ENCODE results near the gene KITLG.
"Not testable (repeated sequence)": the region's sequence is repeated elsewhere in the genome, so short reads cannot be mapped to it uniquely, and the experiment has no call there.

The KITLG gene

DNA sequence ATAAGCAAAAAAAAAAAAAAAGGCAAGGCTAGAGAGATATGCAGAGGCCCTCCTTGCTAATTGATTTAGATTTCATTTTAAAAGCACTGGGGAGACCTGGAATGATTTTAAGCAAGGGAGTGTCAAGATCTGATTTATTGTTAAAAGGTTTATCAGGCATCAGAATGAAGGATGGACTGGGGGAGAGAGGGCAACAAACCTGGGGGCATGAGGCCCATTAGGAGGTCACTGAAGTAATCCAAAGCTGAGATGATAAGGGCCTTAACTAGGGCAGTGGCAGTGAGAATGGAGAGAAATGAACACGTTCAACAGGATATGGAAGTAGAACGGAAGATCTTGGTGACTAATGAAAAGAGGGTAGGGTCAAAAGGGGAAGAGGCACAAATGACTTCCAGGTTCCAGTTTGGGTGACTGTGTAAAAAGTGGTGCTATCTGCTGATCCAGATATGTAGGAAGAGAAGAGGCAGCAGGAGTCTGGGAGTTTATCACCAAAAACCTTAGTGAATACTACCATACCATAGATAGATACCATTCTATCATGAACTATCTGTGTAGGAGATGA is 24.0 kb downstream of the KITLG start:
- Histone ChIP-seq H3K4me1 (ENCODE audit: insufficient read depth, low read length) (peaks cover 15% of the 10 kb centered on the region; the same call in 1 of the 2 replicates), H3K27ac (ENCODE audit: low read length) (no peak overlapping the region), H3K9me3 (ENCODE audit: insufficient read depth, low read depth, low read length) (no peaks in the 10 kb centered on the region), H3K27me3 (ENCODE audit: insufficient read depth, low read length) (no peaks in the 10 kb centered on the region), H3K4me3 (ENCODE audit: low read length) (no peak overlapping the region), H3K36me3 (ENCODE audit: insufficient read depth, low read depth, low read length) (no peaks in the 10 kb centered on the region), H3K9ac (ENCODE audit: low read depth, low read length) (no peak overlapping the region)

DNA sequence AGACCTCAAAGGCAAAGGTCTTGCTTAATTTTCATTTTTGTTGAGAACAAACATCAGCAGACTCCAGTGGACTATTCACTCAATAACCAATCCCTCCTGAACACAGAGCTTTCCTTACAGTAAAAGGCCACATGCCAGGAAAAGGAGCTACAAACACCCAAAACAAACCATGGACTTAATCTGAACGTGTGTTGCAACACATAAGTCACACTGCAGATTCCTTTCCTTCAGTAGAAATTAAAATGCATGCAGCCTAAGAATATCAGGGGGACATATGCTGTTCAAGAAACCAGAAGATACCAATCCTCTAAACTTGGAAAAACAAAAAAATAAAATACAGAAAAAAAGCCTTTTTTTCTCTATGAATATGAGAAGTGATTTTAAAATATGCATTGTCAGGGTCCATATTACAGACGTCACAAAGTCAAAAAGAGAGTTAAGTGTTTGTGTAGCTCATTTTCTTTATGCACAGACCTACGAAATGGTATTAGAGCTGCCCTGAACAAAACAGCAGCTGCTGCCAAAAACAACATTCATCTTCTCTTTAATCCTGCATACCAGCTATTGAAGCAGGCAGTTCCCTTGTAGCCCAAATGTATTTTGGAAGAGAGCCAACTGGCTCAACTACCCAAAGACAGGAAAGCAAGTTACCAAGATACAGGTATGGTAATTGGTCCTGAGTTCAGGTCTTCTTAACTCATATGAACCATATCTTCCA is 26.2 kb downstream of the KITLG start:
- H3K9ac ChIP-seq (ENCODE audit: low read depth, low read length) = no peak overlapping the region
- no peaks in the 10 kb centered on the region for H3K27me3 ChIP-seq (ENCODE audit: insufficient read depth, low read length)
- H3K36me3 ChIP-seq (ENCODE audit: insufficient read depth, low read depth, low read length) = no peaks in the 10 kb centered on the region
- no peaks in the 10 kb centered on the region for H3K9me3 ChIP-seq (ENCODE audit: insufficient read depth, low read depth, low read length)
- no peak overlapping the region for H3K27ac ChIP-seq (ENCODE audit: low read length)
- peaks cover 8% of the 10 kb centered on the region; the same call in 1 of the 2 replicates for H3K4me1 ChIP-seq (ENCODE audit: insufficient read depth, low read length)
- H3K4me3 ChIP-seq (ENCODE audit: low read length) = no peak overlapping the region

GRCh38 chr12:88552610-88553079 is 27.6 kb downstream of the KITLG start:
- no peak overlapping the region for H3K27ac ChIP-seq (ENCODE audit: low read length)
- H3K9ac ChIP-seq (ENCODE audit: low read depth, low read length) = no peak overlapping the region
- H3K4me1 ChIP-seq (ENCODE audit: insufficient read depth, low read length) = peaks cover 8% of the 10 kb centered on the region; the same call in 1 of the 2 replicates
- no peak overlapping the region for H3K4me3 ChIP-seq (ENCODE audit: low read length)
- no peaks in the 10 kb centered on the region for H3K36me3 ChIP-seq (ENCODE audit: insufficient read depth, low read depth, low read length)
- no peaks in the 10 kb centered on the region for H3K9me3 ChIP-seq (ENCODE audit: insufficient read depth, low read depth, low read length)
- H3K27me3 ChIP-seq (ENCODE audit: insufficient read depth, low read length) = no peaks in the 10 kb centered on the region

- Histone ChIP-seq H3K9me3 (ENCODE audit: insufficient read depth, low read depth, low read length) (no peaks in the 10 kb centered on the region), H3K27me3 (ENCODE audit: insufficient read depth, low read length) (no peaks in the 10 kb centered on the region), H3K9ac (ENCODE audit: low read depth, low read length) (no peak overlapping the region), H3K36me3 (ENCODE audit: insufficient read depth, low read depth, low read length) (no peaks in the 10 kb centered on the region), H3K4me3 (ENCODE audit: low read length) (no peak overlapping the region), H3K27ac (ENCODE audit: low read length) (no peak overlapping the region), H3K4me1 (ENCODE audit: insufficient read depth, low read length) (peaks cover 3% of the 10 kb centered on the region)
Observed at GRCh38 chr12:88549929-88550328, 30.3 kb downstream of the KITLG start.

- not testable (repeated sequence) for H3K9ac ChIP-seq (ENCODE audit: low read depth, low read length); H3K9me3 ChIP-seq (ENCODE audit: insufficient read depth, low read depth, low read length); H3K4me1 ChIP-seq (ENCODE audit: insufficient read depth, low read length); H3K27me3 ChIP-seq (ENCODE audit: insufficient read depth, low read length); H3K27ac ChIP-seq (ENCODE audit: low read length); H3K4me3 ChIP-seq (ENCODE audit: low read length); H3K36me3 ChIP-seq (ENCODE audit: insufficient read depth, low read depth, low read length)
Observed at GRCh38 chr12:88547949-88548348, 32.3 kb downstream of the KITLG start.

DNA sequence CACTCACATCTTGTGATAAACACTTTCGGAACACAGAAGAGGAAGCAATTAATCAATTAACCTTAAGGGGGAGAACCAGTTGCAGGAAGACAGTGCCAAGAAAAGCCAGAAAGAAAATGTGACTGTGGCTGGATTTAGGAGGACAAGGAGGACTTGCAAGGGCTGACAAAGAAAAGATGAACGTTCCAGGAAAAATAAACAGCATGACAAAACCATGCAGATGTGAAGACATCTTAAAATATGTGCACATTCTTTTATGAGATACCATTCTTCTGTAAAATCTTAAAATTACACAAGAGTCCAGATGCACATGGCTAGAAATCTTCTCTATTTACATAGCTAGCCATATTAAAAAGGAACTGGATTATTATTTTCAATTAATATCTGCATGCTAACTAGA is 33.4 kb downstream of the KITLG start:
- Histone ChIP-seq H3K9me3 (ENCODE audit: insufficient read depth, low read depth, low read length) (no peaks in the 10 kb centered on the region), H3K27ac (ENCODE audit: low read length) (no peak overlapping the region), H3K27me3 (ENCODE audit: insufficient read depth, low read length) (no peaks in the 10 kb centered on the region), H3K36me3 (ENCODE audit: insufficient read depth, low read depth, low read length) (no peaks in the 10 kb centered on the region), H3K9ac (ENCODE audit: low read depth, low read length) (no peak overlapping the region), H3K4me1 (ENCODE audit: insufficient read depth, low read length) (no peaks in the 10 kb centered on the region; the same call in 1 of the 2 replicates), H3K4me3 (ENCODE audit: low read length) (no peak overlapping the region)

- Histone ChIP-seq H3K9ac (ENCODE audit: low read depth, low read length) (no peak overlapping the region), H3K27ac (ENCODE audit: low read length) (no peak overlapping the region), H3K9me3 (ENCODE audit: insufficient read depth, low read depth, low read length) (no peaks in the 10 kb centered on the region), H3K27me3 (ENCODE audit: insufficient read depth, low read length) (no peaks in the 10 kb centered on the region), H3K36me3 (ENCODE audit: insufficient read depth, low read depth, low read length) (no peaks in the 10 kb centered on the region), H3K4me1 (ENCODE audit: insufficient read depth, low read length) (no peaks in the 10 kb centered on the region; the same call in 1 of the 2 replicates), H3K4me3 (ENCODE audit: low read length) (no peak overlapping the region)
Observed at GRCh38 chr12:88546226-88546625, 34.0 kb downstream of the KITLG start.

DNA sequence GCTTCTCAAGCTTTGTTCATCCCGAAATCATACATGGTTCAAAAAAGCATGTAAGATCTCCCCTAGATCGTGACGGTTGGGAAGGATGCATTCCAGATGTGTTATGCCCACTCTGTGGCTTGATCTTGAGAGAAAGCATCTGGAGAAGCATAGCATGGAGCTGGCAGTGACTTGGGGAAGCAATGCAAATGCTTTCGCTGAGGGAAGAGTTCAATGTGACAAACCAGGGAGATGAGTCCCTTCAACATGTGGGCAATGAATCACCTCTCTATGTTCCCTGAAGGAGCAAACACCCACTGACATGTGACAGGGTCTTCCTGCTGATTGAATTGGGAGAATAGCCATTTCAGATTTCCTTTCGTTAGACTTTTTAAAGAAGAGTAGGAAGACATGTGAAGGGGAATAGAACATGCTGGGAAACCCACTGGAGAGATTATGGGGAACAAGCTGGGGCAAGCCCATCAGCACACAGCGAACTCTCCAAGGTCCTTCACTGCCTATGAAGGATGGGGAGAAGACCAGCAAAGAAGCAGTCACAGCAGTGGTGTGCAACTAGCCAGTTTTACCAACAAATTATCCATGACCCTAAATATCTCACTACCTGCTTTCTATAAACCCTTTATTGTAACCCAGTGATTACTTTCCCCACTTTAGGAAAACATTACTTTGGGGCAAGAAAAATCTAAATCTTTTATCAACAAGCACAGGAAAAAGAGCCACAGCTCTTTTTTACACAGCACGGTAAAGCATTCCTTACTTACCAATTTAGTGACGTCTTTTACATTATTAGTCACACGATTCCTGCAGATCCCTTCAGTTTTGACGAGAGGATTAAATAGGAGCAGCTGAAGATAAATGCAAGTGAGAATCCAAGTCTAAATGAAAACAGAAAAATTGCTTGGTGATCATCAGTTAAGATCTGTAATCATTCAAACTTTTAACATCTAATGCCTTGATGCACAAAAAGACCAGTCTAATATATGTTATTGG is 35.0 kb downstream of the KITLG start:
- Histone ChIP-seq H3K36me3 (ENCODE audit: insufficient read depth, low read depth, low read length) (no peaks in the 10 kb centered on the region), H3K4me3 (ENCODE audit: low read length) (no peak overlapping the region), H3K27ac (ENCODE audit: low read length) (no peak overlapping the region), H3K27me3 (ENCODE audit: insufficient read depth, low read length) (no peaks in the 10 kb centered on the region), H3K9ac (ENCODE audit: low read depth, low read length) (no peak overlapping the region), H3K4me1 (ENCODE audit: insufficient read depth, low read length) (no peaks in the 10 kb centered on the region; the same call in 1 of the 2 replicates), H3K9me3 (ENCODE audit: insufficient read depth, low read depth, low read length) (no peaks in the 10 kb centered on the region)

DNA sequence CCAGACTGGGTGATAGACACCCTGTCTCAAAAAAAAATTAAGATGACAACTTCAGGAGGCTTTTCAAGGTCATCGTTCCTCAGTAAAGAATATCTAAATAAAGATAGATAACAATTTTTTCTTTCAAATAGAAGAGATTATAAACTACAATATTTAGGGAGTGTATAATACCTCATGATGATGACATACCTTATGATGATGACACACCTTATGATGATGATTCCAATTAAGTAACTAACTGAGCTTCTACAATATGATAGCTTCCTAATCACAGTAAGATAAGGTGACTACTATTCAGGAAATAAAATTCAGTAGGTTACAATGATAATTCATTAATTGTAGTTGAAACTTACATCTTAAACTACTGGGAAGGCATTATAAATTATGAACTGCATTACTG is 40.4 kb downstream of the KITLG start:
- no peaks in the 10 kb centered on the region for H3K27me3 ChIP-seq (ENCODE audit: insufficient read depth, low read length)
- no peaks in the 10 kb centered on the region for H3K9me3 ChIP-seq (ENCODE audit: insufficient read depth, low read depth, low read length)
- no peak overlapping the region for H3K4me3 ChIP-seq (ENCODE audit: low read length)
- no peaks in the 10 kb centered on the region for H3K4me1 ChIP-seq (ENCODE audit: insufficient read depth, low read length)
- 0 out of 2 replicates have a peak, but pooled peaks cover 2% of the 10 kb centered on the region for H3K36me3 ChIP-seq (ENCODE audit: insufficient read depth, low read depth, low read length)
- H3K9ac ChIP-seq (ENCODE audit: low read depth, low read length) = no peak overlapping the region
- no peak overlapping the region for H3K27ac ChIP-seq (ENCODE audit: low read length)

GRCh38 chr12:88538697-88539096 is 41.6 kb downstream of the KITLG start:
- Histone ChIP-seq H3K4me1 (ENCODE audit: insufficient read depth, low read length) (no peaks in the 10 kb centered on the region), H3K27ac (ENCODE audit: low read length) (no peak overlapping the region), H3K36me3 (ENCODE audit: insufficient read depth, low read depth, low read length) (0 out of 2 replicates have a peak, but pooled peaks cover 2% of the 10 kb centered on the region)

DNA sequence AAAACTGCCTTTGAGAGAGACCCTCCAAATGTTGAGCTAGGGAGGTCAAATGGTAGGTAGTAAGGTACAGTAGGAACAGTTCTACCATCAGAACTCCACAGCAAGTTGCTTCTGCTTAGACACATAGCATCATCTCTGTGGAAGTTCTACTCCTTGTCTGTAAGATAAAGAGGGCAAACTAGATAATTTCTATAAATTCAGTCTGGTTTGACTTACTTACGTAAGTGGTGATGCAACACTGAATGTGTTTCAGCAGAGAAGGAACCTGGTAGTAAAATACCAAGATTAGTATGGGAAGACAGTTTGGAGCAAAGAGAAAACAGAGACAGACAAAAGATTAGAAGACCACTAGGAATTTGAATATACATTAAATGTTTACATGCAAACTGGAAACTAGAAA is 42.0 kb downstream of the KITLG start:
- H3K27me3 ChIP-seq (ENCODE audit: insufficient read depth, low read length) = no peaks in the 10 kb centered on the region
- H3K9ac ChIP-seq (ENCODE audit: low read depth, low read length) = no peak overlapping the region
- H3K27ac ChIP-seq (ENCODE audit: low read length) = no peak overlapping the region
- H3K36me3 ChIP-seq (ENCODE audit: insufficient read depth, low read depth, low read length) = 0 out of 2 replicates have a peak, but pooled peaks cover 2% of the 10 kb centered on the region
- H3K4me1 ChIP-seq (ENCODE audit: insufficient read depth, low read length) = no peaks in the 10 kb centered on the region
- H3K9me3 ChIP-seq (ENCODE audit: insufficient read depth, low read depth, low read length) = no peaks in the 10 kb centered on the region
- no peak overlapping the region for H3K4me3 ChIP-seq (ENCODE audit: low read length)

More at GRCh38 chr12:88538697-88539096, 41.6 kb downstream of the KITLG start:
- Histone ChIP-seq H3K9ac (ENCODE audit: low read depth, low read length) (no peak overlapping the region), H3K9me3 (ENCODE audit: insufficient read depth, low read depth, low read length) (no peaks in the 10 kb centered on the region), H3K27me3 (ENCODE audit: insufficient read depth, low read length) (no peaks in the 10 kb centered on the region), H3K4me3 (ENCODE audit: low read length) (no peak overlapping the region)

Data from iPS-20b (cell line).